ENCODE measurements around the gene GLIS2.

The GLIS2 gene

DNA sequence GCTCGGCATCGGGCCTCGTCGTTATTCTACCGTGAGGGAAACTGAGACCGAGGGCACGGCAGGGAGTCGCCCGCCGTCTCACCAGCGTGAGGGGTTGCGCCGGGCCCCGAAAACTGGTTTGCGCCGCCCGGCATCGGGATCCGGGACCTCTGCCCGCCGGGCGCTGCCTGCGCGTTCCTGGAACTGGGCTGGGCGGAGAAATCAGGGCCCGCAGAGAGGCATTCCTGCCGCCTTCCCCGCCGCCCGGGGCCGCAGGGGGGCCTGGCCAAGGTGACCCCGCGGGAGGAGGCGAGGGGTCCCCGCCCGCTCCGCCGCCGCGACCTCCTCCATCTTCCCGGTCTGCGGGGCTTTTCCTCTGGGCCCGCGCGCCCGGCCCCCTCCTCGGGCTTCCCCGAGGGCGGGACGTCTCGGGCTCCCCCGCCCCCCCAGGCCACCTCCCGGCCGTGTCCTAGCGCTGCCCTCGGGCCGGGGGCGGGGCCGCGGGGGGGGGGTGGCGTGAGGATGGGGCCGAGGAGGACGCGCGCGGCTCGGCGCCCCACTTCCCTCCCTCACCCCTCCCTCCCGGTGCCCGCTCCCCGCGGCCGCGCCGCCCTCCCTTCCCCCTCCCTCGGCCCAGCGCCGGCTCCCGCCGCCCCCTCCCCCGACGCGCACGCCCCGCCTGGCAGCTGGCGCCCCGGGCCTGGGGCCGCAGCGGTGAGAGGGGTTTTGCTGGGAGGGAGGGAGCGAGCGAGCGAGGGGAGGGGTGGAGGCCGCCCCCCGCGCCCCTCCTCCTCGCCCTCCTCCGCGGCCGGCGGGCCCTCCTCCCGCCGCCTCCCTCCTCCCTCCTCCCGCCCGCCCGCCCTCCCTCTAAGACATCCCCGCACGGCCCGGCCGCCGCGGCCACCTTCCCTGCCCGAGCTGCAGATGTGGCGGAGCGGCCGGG, at the start of gene GLIS2:
Gene GLIS2 (plus strand): TSS at position 882 of the 922 bp plus-strand sequence. CDS start 16,214 bp downstream, outside the sequence.
- H3K4me3 ChIP-seq, result peak within 1 kb of the TSS; percentile 74
- H3K36me3 ChIP-seq, result no peaks in the 10 kb centered on the region
- peaks cover 60% of the 10 kb centered on the region for H3K4me1 ChIP-seq
- peak within 1 kb of the TSS; percentile 100 for H3K4me2 ChIP-seq
- TF ChIP-seq Cebpa-rat (IDR thresholded peaks at IDR 0.05), result no peak
- peaks cover 28% of the 10 kb centered on the region for H3K27me3 ChIP-seq
- H3K27ac ChIP-seq, result peak within 1 kb of the TSS; percentile 86
- H3K9ac ChIP-seq, result peak within 1 kb of the TSS; percentile 83
- H3K9me3 ChIP-seq, result no peaks in the 10 kb centered on the region
- peaks cover 41% of the 10 kb centered on the region for H4K20me1 ChIP-seq

DNA sequence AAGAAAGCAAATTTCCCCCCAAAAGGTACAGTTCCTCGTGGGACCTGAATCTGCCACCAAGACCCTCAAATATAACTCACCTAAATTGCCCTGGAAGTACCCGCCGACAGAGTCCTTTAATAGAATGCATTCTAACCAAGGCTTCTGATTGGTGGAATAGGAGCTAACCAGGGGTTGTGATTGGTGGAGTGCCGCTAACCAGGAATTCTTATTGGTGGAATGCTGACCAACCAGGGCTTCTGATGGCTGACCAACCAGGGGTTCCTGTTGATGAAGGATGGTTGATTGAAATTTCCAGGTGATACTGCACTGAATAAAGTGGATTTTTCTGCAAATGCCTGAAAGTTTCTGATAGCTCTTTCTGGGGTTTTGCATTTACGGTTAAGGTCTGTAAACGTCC, 49.5 kb upstream of the GLIS2 start:
- H3K4me1 ChIP-seq, result peaks cover 25% of the 10 kb centered on the region
- H3K9me3 ChIP-seq, result no peaks in the 10 kb centered on the region
- H3K4me3 ChIP-seq, result no peak overlapping the region
- no peak overlapping the region for H3K9ac ChIP-seq
- no peak for TF ChIP-seq Cebpa-rat (IDR thresholded peaks at IDR 0.05)
- no peak overlapping the region for H3K27ac ChIP-seq
- no peaks in the 10 kb centered on the region for H3K27me3 ChIP-seq
- H4K20me1 ChIP-seq, result peaks cover 82% of the 10 kb centered on the region
- no peak overlapping the region for H3K4me2 ChIP-seq
- H3K36me3 ChIP-seq, result peaks cover 85% of the 10 kb centered on the region

DNA sequence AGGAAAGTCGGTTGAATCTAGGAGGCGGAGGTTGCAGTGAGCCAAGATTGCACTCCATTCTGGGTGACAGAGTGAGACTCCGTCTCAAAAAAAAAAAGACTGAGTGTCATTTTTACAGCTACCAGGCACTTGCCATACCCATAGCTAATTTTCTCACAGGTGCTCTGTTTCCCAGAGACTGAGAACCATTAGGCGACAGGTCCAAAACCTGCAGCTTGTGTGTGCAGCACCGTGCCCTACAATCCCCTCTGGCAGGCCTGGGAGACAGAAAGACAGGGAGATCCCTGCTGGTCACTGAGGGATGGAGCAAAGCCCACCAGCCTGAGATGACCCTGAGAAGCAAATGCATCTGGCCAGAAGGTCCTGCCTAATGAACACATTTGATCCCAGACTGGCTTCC, 45.8 kb upstream of the GLIS2 start:
- H4K20me1 ChIP-seq, result peaks cover 45% of the 10 kb centered on the region
- H3K4me2 ChIP-seq, result peak overlapping the region; percentile 98
- no peak for TF ChIP-seq Cebpa-rat (IDR thresholded peaks at IDR 0.05)
- H3K4me3 ChIP-seq, result peak overlapping the region; percentile 92
- peak overlapping the region; percentile 98; the same call in 1 of the 2 replicates for H3K9ac ChIP-seq
- no peaks in the 10 kb centered on the region for H3K27me3 ChIP-seq
- peaks cover 51% of the 10 kb centered on the region for H3K36me3 ChIP-seq
- H3K9me3 ChIP-seq, result no peaks in the 10 kb centered on the region
- peaks cover 29% of the 10 kb centered on the region for H3K4me1 ChIP-seq
- peak overlapping the region; percentile 100; the same call in 1 of the 2 replicates for H3K27ac ChIP-seq

DNA sequence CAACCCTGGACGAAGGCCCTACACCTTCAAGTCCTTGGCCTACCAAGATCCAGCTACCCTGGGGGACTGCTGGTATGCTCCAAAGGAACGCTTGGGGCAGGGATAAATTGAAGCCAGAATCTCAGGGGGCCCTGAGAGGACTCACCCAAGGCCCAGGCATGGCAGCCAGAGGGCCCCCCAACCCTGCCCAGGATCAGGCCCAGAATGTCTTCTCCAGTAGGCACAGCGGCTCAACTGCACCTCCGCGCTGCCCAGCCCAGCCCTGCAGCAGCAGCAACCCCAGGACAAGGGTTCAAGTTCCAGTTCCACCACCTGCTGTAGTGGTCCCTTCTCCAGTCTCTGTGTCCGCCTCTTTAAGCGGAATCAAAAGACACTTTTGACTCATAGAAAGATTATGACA, 45.3 kb upstream of the GLIS2 start:
- Histone ChIP-seq H3K27ac (peak overlapping the region; percentile 100), H3K4me1 (peaks cover 34% of the 10 kb centered on the region), H3K4me3 (peak overlapping the region; percentile 92), H4K20me1 (peaks cover 40% of the 10 kb centered on the region), H3K36me3 (peaks cover 45% of the 10 kb centered on the region), H3K9me3 (no peaks in the 10 kb centered on the region), H3K9ac (peak overlapping the region; percentile 98), H3K4me2 (peak overlapping the region; percentile 98), H3K27me3 (no peaks in the 10 kb centered on the region)
- no peak for TF ChIP-seq Cebpa-rat (IDR thresholded peaks at IDR 0.05)

DNA sequence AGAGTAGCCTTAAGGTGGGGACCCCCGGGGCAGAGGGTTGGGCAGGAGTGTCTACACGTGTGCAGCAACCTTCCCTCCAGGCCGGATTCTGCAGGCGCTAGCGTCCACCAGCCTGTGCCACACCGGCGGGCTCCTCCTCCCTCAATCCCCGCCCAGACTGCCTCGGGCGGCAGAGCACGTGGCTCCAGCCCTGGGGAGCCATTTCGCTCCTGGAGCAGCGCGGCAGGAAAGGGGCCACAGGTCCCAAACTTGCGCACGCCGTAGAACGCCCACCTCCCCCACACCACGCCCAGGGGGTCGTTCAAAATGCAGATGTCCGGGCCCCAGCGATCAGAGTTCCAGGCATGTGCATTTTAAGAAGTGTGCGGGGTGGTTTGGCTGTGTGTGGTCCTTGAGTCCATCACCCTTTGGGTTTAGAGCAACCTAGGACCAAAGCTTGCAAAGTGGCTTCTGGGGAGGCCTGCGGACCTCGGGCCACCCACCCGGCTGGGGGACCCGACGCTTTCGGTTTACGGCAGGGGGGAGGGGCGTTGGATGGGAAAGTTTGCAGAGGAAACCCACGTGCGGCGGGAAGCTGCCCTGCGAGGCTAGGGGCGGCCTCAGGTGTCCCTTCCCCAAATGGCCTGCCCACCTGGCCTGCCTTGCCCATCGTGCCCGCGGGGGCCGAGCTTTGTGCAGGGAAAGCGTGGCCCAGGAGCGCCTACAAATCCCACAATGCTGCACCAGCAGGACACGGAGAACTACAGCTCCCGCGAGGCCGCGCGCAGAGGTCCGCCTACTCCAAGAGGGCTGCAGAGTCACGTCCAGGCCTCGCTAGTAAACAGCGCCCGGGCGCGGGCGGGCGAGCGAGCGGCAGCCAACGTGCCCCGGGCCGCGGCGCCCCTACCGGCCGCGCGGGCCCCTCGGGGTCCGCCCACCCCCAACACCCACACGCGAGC, 44.4 kb upstream of the GLIS2 start:
- Histone ChIP-seq H3K4me1 (peaks cover 40% of the 10 kb centered on the region), H3K9ac (peak overlapping the region; percentile 98), H3K4me3 (peak overlapping the region; percentile 92)

DNA sequence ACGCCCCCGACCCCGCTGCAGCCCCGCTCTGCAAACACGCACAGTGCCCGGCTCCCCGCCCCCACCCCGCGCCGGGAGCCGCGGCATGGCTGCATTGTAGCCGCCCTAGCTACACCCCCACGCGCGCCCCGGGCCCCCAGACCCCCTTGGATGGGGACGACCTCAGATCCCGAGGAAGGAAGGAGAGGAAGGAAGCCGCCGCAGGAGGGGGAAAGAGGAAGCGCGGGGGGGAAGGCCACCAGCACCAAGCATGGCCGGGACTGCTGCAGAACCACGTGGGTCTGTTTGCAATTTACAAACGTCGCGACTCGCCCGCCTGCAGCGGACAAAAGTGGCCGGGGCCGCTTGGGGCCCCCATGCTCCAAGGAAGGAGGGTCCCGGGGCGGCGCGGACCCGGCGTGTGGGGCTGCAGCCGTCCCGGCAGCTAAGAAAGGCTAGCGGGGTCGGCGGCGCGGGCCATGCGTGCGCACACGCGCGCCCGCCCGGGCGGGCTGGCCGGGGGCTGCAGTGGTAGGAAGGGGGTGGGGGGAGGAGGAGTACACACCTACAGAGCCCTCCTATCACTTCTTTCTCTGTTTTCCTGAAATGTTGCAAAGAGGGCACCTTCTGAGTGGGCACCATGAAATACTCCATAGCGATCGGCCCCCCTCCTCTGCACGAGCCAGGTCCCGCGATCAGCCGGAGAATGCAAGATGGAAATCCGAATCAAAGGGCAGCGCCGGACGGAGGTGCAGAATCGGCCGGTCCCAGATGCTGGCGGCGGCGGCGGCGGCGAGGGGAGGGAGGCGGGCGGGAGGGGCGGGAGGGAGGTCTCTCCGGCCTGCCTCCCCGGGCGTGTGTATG, 43.5 kb upstream of the GLIS2 start:
- Histone ChIP-seq H3K4me3 (peak overlapping the region; percentile 92), H3K27ac (peak overlapping the region; percentile 100), H3K36me3 (peaks cover 28% of the 10 kb centered on the region), H3K27me3 (no peaks in the 10 kb centered on the region), H4K20me1 (peaks cover 22% of the 10 kb centered on the region), H3K9ac (peak overlapping the region; percentile 98), H3K4me1 (peaks cover 40% of the 10 kb centered on the region), H3K9me3 (no peaks in the 10 kb centered on the region), H3K4me2 (peak overlapping the region; percentile 98)
- TF ChIP-seq Cebpa-rat (IDR thresholded peaks at IDR 0.05), result no peak

More for the DNA sequence above, 44.4 kb upstream of the GLIS2 start:
- Histone ChIP-seq H4K20me1 (peaks cover 31% of the 10 kb centered on the region), H3K9me3 (no peaks in the 10 kb centered on the region), H3K27ac (peak overlapping the region; percentile 100), H3K27me3 (no peaks in the 10 kb centered on the region), H3K4me2 (peak overlapping the region; percentile 98), H3K36me3 (peaks cover 37% of the 10 kb centered on the region)
- no peak for TF ChIP-seq Cebpa-rat (IDR thresholded peaks at IDR 0.05)

DNA sequence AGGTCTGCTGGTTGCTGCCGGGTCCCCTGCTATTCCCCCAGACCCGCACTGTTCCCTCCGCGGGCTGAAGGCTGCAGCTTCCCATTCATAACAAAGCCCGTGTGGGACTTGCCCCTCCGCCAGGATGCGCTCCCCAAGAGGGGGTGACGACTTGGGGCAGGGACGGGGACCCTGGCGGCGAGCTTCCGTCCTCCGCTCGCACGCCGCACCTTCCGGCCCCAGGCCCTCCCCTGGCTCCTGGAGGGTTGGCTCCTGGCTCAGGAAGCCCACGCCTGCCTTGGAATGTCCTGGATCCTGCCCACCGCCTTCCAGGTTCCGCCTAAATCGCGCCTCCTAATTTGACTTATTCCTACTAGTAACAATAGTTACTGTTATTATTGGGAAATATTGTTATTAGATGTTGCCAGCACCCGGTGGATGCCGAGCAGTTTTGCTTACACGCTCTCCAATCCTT, 42.0 kb upstream of the GLIS2 start:
- Histone ChIP-seq H3K9me3 (no peaks in the 10 kb centered on the region), H3K27me3 (no peaks in the 10 kb centered on the region), H4K20me1 (peaks cover 12% of the 10 kb centered on the region; the same call in 1 of the 2 replicates), H3K4me3 (peak overlapping the region; percentile 92), H3K27ac (peak overlapping the region; percentile 92), H3K9ac (peak overlapping the region; percentile 90), H3K36me3 (peaks cover 13% of the 10 kb centered on the region), H3K4me2 (peak overlapping the region; percentile 98), H3K4me1 (peaks cover 40% of the 10 kb centered on the region)
- TF ChIP-seq Cebpa-rat (IDR thresholded peaks at IDR 0.05), result no peak

DNA sequence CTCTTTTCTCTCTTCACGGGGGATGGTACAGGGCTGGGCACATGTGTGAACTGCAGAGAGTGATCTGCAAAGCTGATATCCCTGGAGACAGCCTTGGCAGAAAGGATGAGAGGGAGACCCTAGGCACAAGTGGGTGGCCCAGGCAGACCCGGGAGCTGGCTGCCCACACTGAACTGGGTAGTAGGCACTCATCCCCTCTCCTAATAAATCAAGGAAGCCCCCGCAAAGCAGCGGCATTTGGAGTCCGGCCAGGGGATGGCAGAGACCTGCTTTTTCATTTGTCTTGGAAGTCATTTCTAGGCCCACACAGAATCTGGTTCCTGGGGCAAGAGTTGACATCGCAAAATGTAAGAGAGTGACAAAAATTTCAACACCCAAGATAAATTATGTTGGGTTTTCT, 40.0 kb upstream of the GLIS2 start:
- H3K27ac ChIP-seq, result no peak overlapping the region
- 0 out of 2 replicates have a peak, but pooled peaks cover 4% of the 10 kb centered on the region for H3K9me3 ChIP-seq
- peak overlapping the region; percentile 98 for H3K4me2 ChIP-seq
- 0 out of 2 replicates have a peak, but pooled peaks cover 3% of the 10 kb centered on the region for H3K36me3 ChIP-seq
- TF ChIP-seq Cebpa-rat (IDR thresholded peaks at IDR 0.05), result no peak
- H3K4me3 ChIP-seq, result no peak overlapping the region
- peaks cover 26% of the 10 kb centered on the region for H3K4me1 ChIP-seq
- H4K20me1 ChIP-seq, result no peaks in the 10 kb centered on the region
- no peaks in the 10 kb centered on the region for H3K27me3 ChIP-seq
- no peak overlapping the region for H3K9ac ChIP-seq

Data from BLaER1 (cell line).